ENCODE data around the gene TDRD6.
A peak's percentile ranks its signal among the peaks of the same experiment; 100 is the strongest.
"Not testable (repeated sequence)": the region's sequence is repeated elsewhere in the genome, so short reads cannot be mapped to it uniquely, and the experiment has no call there.

TDRD6 gene, protein sequence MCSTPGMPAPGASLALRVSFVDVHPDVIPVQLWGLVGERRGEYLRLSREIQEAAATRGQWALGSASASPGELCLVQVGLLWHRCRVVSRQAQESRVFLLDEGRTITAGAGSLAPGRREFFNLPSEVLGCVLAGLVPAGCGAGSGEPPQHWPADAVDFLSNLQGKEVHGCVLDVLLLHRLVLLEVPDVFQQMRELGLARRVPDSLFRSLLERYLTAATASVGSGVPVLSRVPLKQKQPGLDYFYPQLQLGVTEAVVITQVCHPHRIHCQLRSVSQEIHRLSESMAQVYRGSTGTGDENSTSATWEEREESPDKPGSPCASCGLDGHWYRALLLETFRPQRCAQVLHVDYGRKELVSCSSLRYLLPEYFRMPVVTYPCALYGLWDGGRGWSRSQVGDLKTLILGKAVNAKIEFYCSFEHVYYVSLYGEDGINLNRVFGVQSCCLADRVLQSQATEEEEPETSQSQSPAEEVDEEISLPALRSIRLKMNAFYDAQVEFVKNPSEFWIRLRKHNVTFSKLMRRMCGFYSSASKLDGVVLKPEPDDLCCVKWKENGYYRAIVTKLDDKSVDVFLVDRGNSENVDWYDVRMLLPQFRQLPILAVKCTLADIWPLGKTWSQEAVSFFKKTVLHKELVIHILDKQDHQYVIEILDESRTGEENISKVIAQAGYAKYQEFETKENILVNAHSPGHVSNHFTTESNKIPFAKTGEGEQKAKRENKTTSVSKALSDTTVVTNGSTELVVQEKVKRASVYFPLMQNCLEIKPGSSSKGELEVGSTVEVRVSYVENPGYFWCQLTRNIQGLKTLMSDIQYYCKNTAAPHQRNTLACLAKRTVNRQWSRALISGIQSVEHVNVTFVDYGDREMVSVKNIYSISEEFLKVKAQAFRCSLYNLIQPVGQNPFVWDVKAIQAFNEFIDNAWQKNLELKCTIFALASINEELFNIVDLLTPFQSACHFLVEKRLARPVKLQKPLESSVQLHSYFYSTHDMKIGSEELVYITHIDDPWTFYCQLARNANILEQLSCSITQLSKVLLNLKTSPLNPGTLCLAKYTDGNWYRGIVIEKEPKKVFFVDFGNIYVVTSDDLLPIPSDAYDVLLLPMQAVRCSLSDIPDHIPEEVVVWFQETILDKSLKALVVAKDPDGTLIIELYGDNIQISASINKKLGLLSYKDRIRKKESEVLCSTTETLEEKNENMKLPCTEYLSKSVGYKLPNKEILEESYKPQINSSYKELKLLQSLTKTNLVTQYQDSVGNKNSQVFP (N-terminal part only)

GRCh38 chr6:46687619-46688097 lies at the start of gene TDRD6:
TSS of gene TDRD6 (plus strand) at chr6:46687885. CDS start at chr6:46688129, 244 bp downstream.
- H3K36me3 ChIP-seq (ENCODE audit: control insufficient read depth in 1 of 2, insufficient read depth in 2 of 2, low read length in 2 of 2): no peaks in the 10 kb centered on the region
- no peaks in the 10 kb centered on the region for H3K9me3 ChIP-seq (ENCODE audit: control insufficient read depth in 1 of 2, low read length in 2 of 2)
- no peaks in the 10 kb centered on the region for H3K27me3 ChIP-seq (ENCODE audit: low read depth, low read length)
- H3K27ac ChIP-seq (ENCODE audit: low read length): no peak within 1 kb of the TSS
- no peaks in the 10 kb centered on the region for H3K4me1 ChIP-seq (ENCODE audit: control insufficient read depth in 1 of 2, insufficient read depth in 2 of 2, low read length in 2 of 2)
- H3K4me3 ChIP-seq (ENCODE audit: low read depth in 1 of 2, low read length in 2 of 2): no peak within 1 kb of the TSS

GRCh38 chr6:46637933-46638332 lies 49.8 kb upstream of the TDRD6 start:
- Histone ChIP-seq H3K9me3 (ENCODE audit: control insufficient read depth in 1 of 2, low read length in 2 of 2) (no peaks in the 10 kb centered on the region), H3K4me1 (ENCODE audit: control insufficient read depth in 1 of 2, insufficient read depth in 2 of 2, low read length in 2 of 2) (no peaks in the 10 kb centered on the region), H3K36me3 (ENCODE audit: control insufficient read depth in 1 of 2, insufficient read depth in 2 of 2, low read length in 2 of 2) (no peaks in the 10 kb centered on the region), H3K27me3 (ENCODE audit: low read depth, low read length) (no peaks in the 10 kb centered on the region), H3K4me3 (ENCODE audit: low read depth in 1 of 2, low read length in 2 of 2) (no peak overlapping the region), H3K27ac (ENCODE audit: low read length) (no peak overlapping the region)

DNA sequence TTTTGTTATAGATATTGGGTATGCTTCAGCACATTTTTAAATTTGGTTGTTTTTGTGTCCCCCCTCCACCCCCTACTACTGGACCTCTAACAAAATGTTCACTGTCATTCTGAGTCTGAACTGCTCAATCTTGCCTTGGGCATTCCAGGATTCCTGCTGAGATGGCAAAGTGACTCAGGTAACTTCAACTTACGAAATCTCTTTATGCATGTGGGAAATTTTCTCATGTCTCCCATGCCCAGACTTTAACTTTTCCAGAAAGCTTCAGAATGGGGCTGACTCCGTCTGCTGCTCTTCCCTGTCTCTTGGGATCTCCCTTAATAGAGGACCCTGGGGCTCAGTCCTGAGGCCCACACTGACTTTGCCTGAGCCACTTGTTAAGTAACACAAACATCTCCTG lies 49.0 kb upstream of the TDRD6 start:
- Histone ChIP-seq H3K36me3 (ENCODE audit: control insufficient read depth in 1 of 2, insufficient read depth in 2 of 2, low read length in 2 of 2) (no peaks in the 10 kb centered on the region), H3K27me3 (ENCODE audit: low read depth, low read length) (no peaks in the 10 kb centered on the region), H3K27ac (ENCODE audit: low read length) (no peak overlapping the region), H3K4me3 (ENCODE audit: low read depth in 1 of 2, low read length in 2 of 2) (no peak overlapping the region), H3K9me3 (ENCODE audit: control insufficient read depth in 1 of 2, low read length in 2 of 2) (no peaks in the 10 kb centered on the region), H3K4me1 (ENCODE audit: control insufficient read depth in 1 of 2, insufficient read depth in 2 of 2, low read length in 2 of 2) (no peaks in the 10 kb centered on the region)

- no peaks in the 10 kb centered on the region for H3K4me1 ChIP-seq (ENCODE audit: control insufficient read depth in 1 of 2, insufficient read depth in 2 of 2, low read length in 2 of 2)
- H3K4me3 ChIP-seq (ENCODE audit: low read depth in 1 of 2, low read length in 2 of 2): no peak overlapping the region
- H3K36me3 ChIP-seq (ENCODE audit: control insufficient read depth in 1 of 2, insufficient read depth in 2 of 2, low read length in 2 of 2): no peaks in the 10 kb centered on the region
- H3K9me3 ChIP-seq (ENCODE audit: control insufficient read depth in 1 of 2, low read length in 2 of 2): no peaks in the 10 kb centered on the region
- no peaks in the 10 kb centered on the region for H3K27me3 ChIP-seq (ENCODE audit: low read depth, low read length)
- no peak overlapping the region for H3K27ac ChIP-seq (ENCODE audit: low read length)
Measured at GRCh38 chr6:46642928-46643751, 44.5 kb upstream of the TDRD6 start.

DNA sequence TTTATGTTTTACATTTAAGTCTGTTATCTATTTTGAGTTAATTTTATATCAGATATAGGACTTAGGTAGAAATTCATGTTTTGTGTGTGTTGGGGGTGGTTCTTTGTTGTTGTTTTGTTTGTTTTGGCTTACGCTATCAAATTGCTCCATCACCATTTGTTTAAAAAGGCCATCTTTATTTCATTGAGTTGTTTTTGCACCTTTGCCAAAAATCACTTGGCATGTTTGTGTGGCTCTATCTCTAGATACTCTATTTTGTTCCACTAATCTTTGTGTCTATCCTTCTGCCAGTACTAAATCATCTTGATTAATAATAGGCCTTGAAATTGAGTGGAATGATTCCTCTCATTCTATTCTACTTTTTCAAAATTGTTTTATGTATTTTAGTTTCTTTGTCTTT lies 42.4 kb upstream of the TDRD6 start:
- Histone ChIP-seq H3K4me3 (ENCODE audit: low read depth in 1 of 2, low read length in 2 of 2) (no peak overlapping the region), H3K36me3 (ENCODE audit: control insufficient read depth in 1 of 2, insufficient read depth in 2 of 2, low read length in 2 of 2) (no peaks in the 10 kb centered on the region), H3K27ac (ENCODE audit: low read length) (no peak overlapping the region)

GRCh38 chr6:46648108-46648507 lies 39.6 kb upstream of the TDRD6 start:
- not testable (repeated sequence) for H3K27me3 ChIP-seq (ENCODE audit: low read depth, low read length)

More for the DNA sequence above, 42.4 kb upstream of the TDRD6 start:
- H3K9me3 ChIP-seq (ENCODE audit: control insufficient read depth in 1 of 2, low read length in 2 of 2): no peaks in the 10 kb centered on the region
- H3K27me3 ChIP-seq (ENCODE audit: low read depth, low read length): no peaks in the 10 kb centered on the region
- H3K4me1 ChIP-seq (ENCODE audit: control insufficient read depth in 1 of 2, insufficient read depth in 2 of 2, low read length in 2 of 2): no peaks in the 10 kb centered on the region

GRCh38 chr6:46648869-46649492 lies 38.7 kb upstream of the TDRD6 start:
- H3K9me3 ChIP-seq (ENCODE audit: control insufficient read depth in 1 of 2, low read length in 2 of 2): no peaks in the 10 kb centered on the region
- no peaks in the 10 kb centered on the region for H3K27me3 ChIP-seq (ENCODE audit: low read depth, low read length)
- H3K36me3 ChIP-seq (ENCODE audit: control insufficient read depth in 1 of 2, insufficient read depth in 2 of 2, low read length in 2 of 2): no peaks in the 10 kb centered on the region
- H3K4me3 ChIP-seq (ENCODE audit: low read depth in 1 of 2, low read length in 2 of 2): no peak overlapping the region
- no peak overlapping the region for H3K27ac ChIP-seq (ENCODE audit: low read length)
- H3K4me1 ChIP-seq (ENCODE audit: control insufficient read depth in 1 of 2, insufficient read depth in 2 of 2, low read length in 2 of 2): peaks cover 0 to 8% of the 10 kb centered on the region in 2 donors

More at GRCh38 chr6:46648108-46648507, 39.6 kb upstream of the TDRD6 start:
- H3K4me3 ChIP-seq (ENCODE audit: low read depth in 1 of 2, low read length in 2 of 2); H3K4me1 ChIP-seq (ENCODE audit: control insufficient read depth in 1 of 2, insufficient read depth in 2 of 2, low read length in 2 of 2); H3K9me3 ChIP-seq (ENCODE audit: control insufficient read depth in 1 of 2, low read length in 2 of 2); H3K27ac ChIP-seq (ENCODE audit: low read length); H3K36me3 ChIP-seq (ENCODE audit: control insufficient read depth in 1 of 2, insufficient read depth in 2 of 2, low read length in 2 of 2): not testable (repeated sequence)

- peak overlapping the region in 1 of 2 donors; percentile 26 for H3K4me3 ChIP-seq (ENCODE audit: low read depth in 1 of 2, low read length in 2 of 2)
- no peak overlapping the region for H3K27ac ChIP-seq (ENCODE audit: low read length)
- H3K27me3 ChIP-seq (ENCODE audit: low read depth, low read length): no peaks in the 10 kb centered on the region
- peaks cover 0 to 13% of the 10 kb centered on the region in 2 donors for H3K4me1 ChIP-seq (ENCODE audit: control insufficient read depth in 1 of 2, insufficient read depth in 2 of 2, low read length in 2 of 2)
- H3K9me3 ChIP-seq (ENCODE audit: control insufficient read depth in 1 of 2, low read length in 2 of 2): no peaks in the 10 kb centered on the region
- no peaks in the 10 kb centered on the region for H3K36me3 ChIP-seq (ENCODE audit: control insufficient read depth in 1 of 2, insufficient read depth in 2 of 2, low read length in 2 of 2)
Measured at GRCh38 chr6:46651006-46651405, 36.7 kb upstream of the TDRD6 start.

GRCh38 chr6:46651816-46652215 lies 35.9 kb upstream of the TDRD6 start:
- peaks cover 0 to 13% of the 10 kb centered on the region in 2 donors for H3K4me1 ChIP-seq (ENCODE audit: control insufficient read depth in 1 of 2, insufficient read depth in 2 of 2, low read length in 2 of 2)
- no peaks in the 10 kb centered on the region for H3K36me3 ChIP-seq (ENCODE audit: control insufficient read depth in 1 of 2, insufficient read depth in 2 of 2, low read length in 2 of 2)
- H3K9me3 ChIP-seq (ENCODE audit: control insufficient read depth in 1 of 2, low read length in 2 of 2): no peaks in the 10 kb centered on the region
- H3K27ac ChIP-seq (ENCODE audit: low read length): peak overlapping the region; percentile 78
- no peaks in the 10 kb centered on the region for H3K27me3 ChIP-seq (ENCODE audit: low read depth, low read length)
- H3K4me3 ChIP-seq (ENCODE audit: low read depth in 1 of 2, low read length in 2 of 2): peak overlapping the region; percentile 93 to 99

DNA sequence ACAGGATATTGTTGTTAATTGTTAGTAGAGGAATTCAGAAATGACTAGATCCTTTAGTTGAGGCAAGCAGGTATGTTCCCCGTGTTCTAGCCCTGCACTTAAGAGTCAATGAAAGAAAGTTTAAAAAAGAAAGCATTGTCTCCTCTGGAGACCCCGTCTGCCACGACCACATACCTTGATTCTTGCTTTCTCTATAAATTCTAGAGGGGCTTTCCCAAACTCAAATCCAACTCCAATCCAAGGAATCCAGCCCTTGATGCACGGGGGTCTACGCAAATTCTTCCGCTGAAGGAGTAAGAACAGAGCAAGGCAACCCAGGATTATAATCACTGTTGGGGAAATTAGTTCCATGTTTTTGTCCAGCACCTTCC lies 35.5 kb upstream of the TDRD6 start:
- H3K36me3 ChIP-seq (ENCODE audit: control insufficient read depth in 1 of 2, insufficient read depth in 2 of 2, low read length in 2 of 2): no peaks in the 10 kb centered on the region
- H3K27ac ChIP-seq (ENCODE audit: low read length): peak overlapping the region; percentile 78
- H3K9me3 ChIP-seq (ENCODE audit: control insufficient read depth in 1 of 2, low read length in 2 of 2): no peaks in the 10 kb centered on the region
- no peaks in the 10 kb centered on the region for H3K27me3 ChIP-seq (ENCODE audit: low read depth, low read length)
- peaks cover 0 to 13% of the 10 kb centered on the region in 2 donors for H3K4me1 ChIP-seq (ENCODE audit: control insufficient read depth in 1 of 2, insufficient read depth in 2 of 2, low read length in 2 of 2)
- H3K4me3 ChIP-seq (ENCODE audit: low read depth in 1 of 2, low read length in 2 of 2): peak overlapping the region; percentile 93 to 99
